GM12878 (cell line): ENCODE data around the gene SERPINF2. TPM values are rescaled to one million over a fixed set of nuclear protein-coding genes. Genes with fewer than 3 reads are reported as not detected.

Experiments
- IKZF1 ChIP-seq: fragments of 450-650 bp; conservative IDR thresholded peaks from 2 replicates; pipeline ENCODE4 v1.6.1; 2017; ENCODE audit warnings: antibody characterized with exemption, mild to moderate bottlenecking
- KAT2A ChIP-seq: conservative IDR thresholded peaks from 2 replicates; pipeline ENCODE4 v1.6.1; 2011; ENCODE audit warnings: low read depth, low read length; ENCODE audit not compliant: control insufficient read depth
- MEF2A ChIP-seq: IDR thresholded peaks from 2 replicates; pipeline ENCODE4 v1.6.1; 2011; ENCODE audit warnings: low read depth, mild to moderate bottlenecking, low read length, moderate library complexity; ENCODE audit not compliant: insufficient read depth
- MXI1 ChIP-seq: fragments of 150-350 bp; IDR thresholded peaks from 2 replicates; pipeline ENCODE4 v1.6.1; 2011; ENCODE audit warnings: low read depth, mild to moderate bottlenecking, inconsistent platforms, low read length, improper control_type of control experiment
- PML ChIP-seq: IDR thresholded peaks from 2 replicates; pipeline ENCODE4 v1.6.1; 2012; ENCODE audit warnings: low read length, inconsistent platforms
- SMAD5 ChIP-seq: IDR thresholded peaks from 2 replicates; pipeline ENCODE4 v1.6.1; 2016; ENCODE audit warnings: antibody characterized with exemption, low read depth
- TBL1XR1 ChIP-seq: IDR thresholded peaks from 2 replicates; pipeline ENCODE4 v1.6.1; 2012; ENCODE audit warnings: low read depth, low read length, improper control_type of control experiment
- TCF7 ChIP-seq: IDR thresholded peaks from 2 replicates; pipeline ENCODE4 v1.6.1; 2014; ENCODE audit warnings: antibody characterized with exemption, borderline replicate concordance
- ZNF622 ChIP-seq: fragments of 450-650 bp; IDR thresholded peaks from 2 replicates; pipeline ENCODE4 v1.6.1; 2017; ENCODE audit warnings: mild to moderate bottlenecking, inconsistent platforms
- polyA plus RNA-seq, 11 experiments: library from polyadenylated mRNA; depleted of rRNA in 4 of 11; unstranded in 6 of 11; stranded (reverse) in 5 of 11; fragments of >200 nt; fragmentation: Nextera tagmentation in 4 of 11; fragmentation: Illumina TruSeq in 1 of 11; extraction: Ambion mirVana in 4 of 11; extraction: Trizol in 1 of 11; gene quantifications; 1 replicate in 1 of 11; 2 replicates in 10 of 11; pipeline versions ENCODE4 v1.2.1 to v1.2.3, GENCODE V29; 2011 to 2016; ENCODE audit warnings: inconsistent platforms in 2 of 11, missing spikeins in 2 of 11, low read depth in 1 of 11
- total RNA-seq, 4 experiments: library from RNA; depleted of rRNA in 3 of 4; stranded (reverse); fragments of >200 nt in 3 of 4; fragmentation: Illumina TruSeq in 1 of 4; extraction: Trizol in 1 of 4; gene quantifications; 2 replicates each; pipeline versions ENCODE4 v1.2.1 to v1.2.3, GENCODE V29; 2013 to 2021
- TF ChIP-seq, protein P1 (sequence below): fragments of 450-650 bp; IDR thresholded peaks from 2 replicates; pipeline ENCODE4 v1.6.1; 2018; ENCODE audit warnings: borderline replicate concordance, mild to moderate bottlenecking; ENCODE audit not compliant: partially characterized antibody
- TF ChIP-seq, protein P2 (sequence below): fragments of 450-650 bp; IDR thresholded peaks from 2 replicates; pipeline ENCODE4 v1.6.1; 2016; ENCODE audit warnings: mild to moderate bottlenecking
- TF ChIP-seq, protein P3 (sequence below): IDR thresholded peaks from 2 replicates; pipeline ENCODE4 v1.6.1; 2011; ENCODE audit warnings: mild to moderate bottlenecking, low read depth, low read length, moderate library complexity; ENCODE audit not compliant: insufficient replicate concordance
- TF ChIP-seq, protein P4 (sequence below): IDR thresholded peaks from 2 replicates; pipeline ENCODE4 v1.6.1; 2011; ENCODE audit warnings: borderline replicate concordance, low read depth, mild to moderate bottlenecking, moderate library complexity, low read length; ENCODE audit not compliant: insufficient read depth, poor library complexity, severe bottlenecking
- TF ChIP-seq, protein P5 (sequence below): IDR thresholded peaks from 2 replicates; pipeline ENCODE4 v1.6.1; 2011; ENCODE audit warnings: low read depth, low read length, improper control_type of control experiment, borderline replicate concordance
- TF ChIP-seq, protein P6 (sequence below): fragments of 450-650 bp; IDR thresholded peaks from 2 replicates; pipeline ENCODE4 v1.6.1; 2017; ENCODE audit warnings: mild to moderate bottlenecking

The SERPINF2 gene
- total and polyA plus RNA-seq, 10 of the 15 experiments (the other 5 are each of a cell fraction or from before 2014, with no cell fraction given): 0.04 to 0.21 (median 0.12) TPM; not detected in 6

DNA sequence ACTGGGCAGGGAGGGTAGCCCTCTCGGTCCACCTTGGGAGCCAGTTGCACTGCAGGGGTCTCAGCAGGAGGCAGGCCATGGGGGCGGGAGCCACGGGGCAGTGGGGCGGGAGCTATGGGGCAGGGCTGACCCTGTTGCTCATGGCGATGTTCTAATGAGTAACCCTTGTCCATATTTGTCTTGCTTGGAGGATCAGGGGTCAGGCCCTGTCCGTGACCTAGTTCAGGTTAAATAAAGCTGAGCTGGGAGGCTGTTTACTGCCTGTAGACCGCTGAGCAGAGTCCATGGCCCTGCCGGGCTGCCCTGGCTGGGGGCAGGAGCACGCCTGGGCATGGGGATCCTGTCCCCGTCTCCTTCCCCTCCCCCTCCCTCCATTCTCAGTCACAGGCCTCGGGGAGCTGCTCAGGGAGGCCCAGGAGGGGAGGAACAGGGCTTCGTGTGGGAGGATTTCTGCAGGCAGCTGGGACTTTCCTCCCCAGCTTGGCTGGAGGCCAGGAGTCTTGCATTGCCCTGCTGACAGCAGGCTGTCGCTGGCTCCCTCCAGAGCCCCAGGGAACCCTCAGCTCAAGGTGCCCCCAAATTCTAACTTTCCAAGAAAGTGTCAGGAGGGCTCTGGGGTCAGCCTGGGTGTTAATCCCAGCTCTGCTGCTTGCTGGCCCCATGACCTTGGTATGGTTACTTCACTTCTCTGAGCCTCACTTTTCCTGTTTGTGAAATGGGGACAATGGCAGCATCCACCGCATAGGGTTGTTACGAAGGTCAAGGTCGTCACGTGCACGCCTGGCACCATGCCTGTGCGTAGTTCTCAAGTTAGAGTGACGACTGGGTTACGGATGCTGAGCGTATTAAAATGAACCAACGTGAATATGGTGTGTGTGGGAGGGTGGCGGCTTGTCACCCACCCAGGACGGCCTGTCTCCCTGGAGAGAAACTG, 6.1 kb upstream of the SERPINF2 start (continued):
- TF ChIP-seq, protein P1, sequence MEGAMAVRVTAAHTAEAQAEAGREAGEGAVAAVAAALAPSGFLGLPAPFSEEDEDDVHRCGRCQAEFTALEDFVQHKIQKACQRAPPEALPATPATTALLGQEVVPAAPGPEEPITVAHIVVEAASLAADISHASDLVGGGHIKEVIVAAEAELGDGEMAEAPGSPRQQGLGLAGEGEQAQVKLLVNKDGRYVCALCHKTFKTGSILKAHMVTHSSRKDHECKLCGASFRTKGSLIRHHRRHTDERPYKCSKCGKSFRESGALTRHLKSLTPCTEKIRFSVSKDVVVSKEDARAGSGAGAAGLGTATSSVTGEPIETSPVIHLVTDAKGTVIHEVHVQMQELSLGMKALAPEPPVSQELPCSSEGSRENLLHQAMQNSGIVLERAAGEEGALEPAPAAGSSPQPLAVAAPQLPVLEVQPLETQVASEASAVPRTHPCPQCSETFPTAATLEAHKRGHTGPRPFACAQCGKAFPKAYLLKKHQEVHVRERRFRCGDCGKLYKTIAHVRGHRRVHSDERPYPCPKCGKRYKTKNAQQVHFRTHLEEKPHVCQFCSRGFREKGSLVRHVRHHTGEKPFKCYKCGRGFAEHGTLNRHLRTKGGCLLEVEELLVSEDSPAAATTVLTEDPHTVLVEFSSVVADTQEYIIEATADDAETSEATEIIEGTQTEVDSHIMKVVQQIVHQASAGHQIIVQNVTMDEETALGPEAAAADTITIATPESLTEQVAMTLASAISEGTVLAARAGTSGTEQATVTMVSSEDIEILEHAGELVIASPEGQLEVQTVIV: no peak
- TF ChIP-seq, protein P2, sequence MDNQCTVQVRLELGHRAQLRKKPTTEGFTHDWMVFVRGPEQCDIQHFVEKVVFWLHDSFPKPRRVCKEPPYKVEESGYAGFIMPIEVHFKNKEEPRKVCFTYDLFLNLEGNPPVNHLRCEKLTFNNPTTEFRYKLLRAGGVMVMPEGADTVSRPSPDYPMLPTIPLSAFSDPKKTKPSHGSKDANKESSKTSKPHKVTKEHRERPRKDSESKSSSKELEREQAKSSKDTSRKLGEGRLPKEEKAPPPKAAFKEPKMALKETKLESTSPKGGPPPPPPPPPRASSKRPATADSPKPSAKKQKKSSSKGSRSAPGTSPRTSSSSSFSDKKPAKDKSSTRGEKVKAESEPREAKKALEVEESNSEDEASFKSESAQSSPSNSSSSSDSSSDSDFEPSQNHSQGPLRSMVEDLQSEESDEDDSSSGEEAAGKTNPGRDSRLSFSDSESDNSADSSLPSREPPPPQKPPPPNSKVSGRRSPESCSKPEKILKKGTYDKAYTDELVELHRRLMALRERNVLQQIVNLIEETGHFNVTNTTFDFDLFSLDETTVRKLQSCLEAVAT: peak; percentile 63; the same call in 1 of the 2 replicates
- TF ChIP-seq, protein P3, sequence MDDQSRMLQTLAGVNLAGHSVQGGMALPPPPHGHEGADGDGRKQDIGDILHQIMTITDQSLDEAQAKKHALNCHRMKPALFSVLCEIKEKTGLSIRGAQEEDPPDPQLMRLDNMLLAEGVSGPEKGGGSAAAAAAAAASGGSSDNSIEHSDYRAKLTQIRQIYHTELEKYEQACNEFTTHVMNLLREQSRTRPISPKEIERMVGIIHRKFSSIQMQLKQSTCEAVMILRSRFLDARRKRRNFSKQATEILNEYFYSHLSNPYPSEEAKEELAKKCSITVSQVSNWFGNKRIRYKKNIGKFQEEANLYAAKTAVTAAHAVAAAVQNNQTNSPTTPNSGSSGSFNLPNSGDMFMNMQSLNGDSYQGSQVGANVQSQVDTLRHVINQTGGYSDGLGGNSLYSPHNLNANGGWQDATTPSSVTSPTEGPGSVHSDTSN: no peak
- TF ChIP-seq MXI1 (no peak), TBL1XR1 (no peak), SMAD5 (no peak), TCF7 (no peak), KAT2A (no peak), PML (no peak), IKZF1 (peak; percentile 88), MEF2A (no peak), ZNF622 (no peak)
- TF ChIP-seq, protein P4, sequence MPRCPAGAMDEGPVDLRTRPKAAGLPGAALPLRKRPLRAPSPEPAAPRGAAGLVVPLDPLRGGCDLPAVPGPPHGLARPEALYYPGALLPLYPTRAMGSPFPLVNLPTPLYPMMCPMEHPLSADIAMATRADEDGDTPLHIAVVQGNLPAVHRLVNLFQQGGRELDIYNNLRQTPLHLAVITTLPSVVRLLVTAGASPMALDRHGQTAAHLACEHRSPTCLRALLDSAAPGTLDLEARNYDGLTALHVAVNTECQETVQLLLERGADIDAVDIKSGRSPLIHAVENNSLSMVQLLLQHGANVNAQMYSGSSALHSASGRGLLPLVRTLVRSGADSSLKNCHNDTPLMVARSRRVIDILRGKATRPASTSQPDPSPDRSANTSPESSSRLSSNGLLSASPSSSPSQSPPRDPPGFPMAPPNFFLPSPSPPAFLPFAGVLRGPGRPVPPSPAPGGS: no peak
- TF ChIP-seq, protein P5, sequence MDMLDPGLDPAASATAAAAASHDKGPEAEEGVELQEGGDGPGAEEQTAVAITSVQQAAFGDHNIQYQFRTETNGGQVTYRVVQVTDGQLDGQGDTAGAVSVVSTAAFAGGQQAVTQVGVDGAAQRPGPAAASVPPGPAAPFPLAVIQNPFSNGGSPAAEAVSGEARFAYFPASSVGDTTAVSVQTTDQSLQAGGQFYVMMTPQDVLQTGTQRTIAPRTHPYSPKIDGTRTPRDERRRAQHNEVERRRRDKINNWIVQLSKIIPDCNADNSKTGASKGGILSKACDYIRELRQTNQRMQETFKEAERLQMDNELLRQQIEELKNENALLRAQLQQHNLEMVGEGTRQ: no peak
- TF ChIP-seq, protein P6, sequence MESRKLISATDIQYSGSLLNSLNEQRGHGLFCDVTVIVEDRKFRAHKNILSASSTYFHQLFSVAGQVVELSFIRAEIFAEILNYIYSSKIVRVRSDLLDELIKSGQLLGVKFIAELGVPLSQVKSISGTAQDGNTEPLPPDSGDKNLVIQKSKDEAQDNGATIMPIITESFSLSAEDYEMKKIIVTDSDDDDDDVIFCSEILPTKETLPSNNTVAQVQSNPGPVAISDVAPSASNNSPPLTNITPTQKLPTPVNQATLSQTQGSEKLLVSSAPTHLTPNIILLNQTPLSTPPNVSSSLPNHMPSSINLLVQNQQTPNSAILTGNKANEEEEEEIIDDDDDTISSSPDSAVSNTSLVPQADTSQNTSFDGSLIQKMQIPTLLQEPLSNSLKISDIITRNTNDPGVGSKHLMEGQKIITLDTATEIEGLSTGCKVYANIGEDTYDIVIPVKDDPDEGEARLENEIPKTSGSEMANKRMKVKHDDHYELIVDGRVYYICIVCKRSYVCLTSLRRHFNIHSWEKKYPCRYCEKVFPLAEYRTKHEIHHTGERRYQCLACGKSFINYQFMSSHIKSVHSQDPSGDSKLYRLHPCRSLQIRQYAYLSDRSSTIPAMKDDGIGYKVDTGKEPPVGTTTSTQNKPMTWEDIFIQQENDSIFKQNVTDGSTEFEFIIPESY: no peak
